ENCODE results near the gene FOXP2. TPM values are rescaled to one million over a fixed set of nuclear protein-coding genes. Genes with fewer than 3 reads are reported as not detected.

The FOXP2 gene
- total and polyA plus RNA-seq, 2 donors (not counting 1 experiment from before 2014, with no cell fraction given), result not detected

- no CpG with 5 or more reads among the region's 2 CpGs for WGBS (ENCODE audit: insufficient coverage)
- no peak overlapping the region for H3K27ac Mint-ChIP-seq
- intact Hi-C loops (cut with micrococcal nuclease), result no loop called here
These were observed 67.4 kb downstream of the FOXP2 start for GRCh38 chr7:114481999-114482398.

GRCh38 chr7:114484226-114484625 is 69.6 kb downstream of the FOXP2 start:
- Histone ChIP-seq H3K36me3 (replicated peaks in 1 of 2; ENCODE audit: control extremely low read depth in 1 of 2, control insufficient read depth in 1 of 2, extremely low read depth in 1 of 2, insufficient read depth in 2 of 2, low read length in 1 of 2) (no peaks in the 10 kb centered on the region), H3K79me2 (ENCODE audit: control insufficient read depth, insufficient read depth, low read length) (no peaks in the 10 kb centered on the region), H3K9me3 (ENCODE audit: control extremely low read depth in 1 of 3, control insufficient read depth in 2 of 3, insufficient read depth in 1 of 3, low read length in 2 of 3) (peaks cover 0 to 9% (median 0%) of the 10 kb centered on the region in 3 donors), H3K4me1 (ENCODE audit: control insufficient read depth in 2 of 2, insufficient read depth in 2 of 2, low read length in 2 of 2) (no peaks in the 10 kb centered on the region), H3K4me2 (replicated peaks; ENCODE audit: low read depth, low read length, poor library complexity, severe bottlenecking) (no peak overlapping the region), H4K20me1 (ENCODE audit: control insufficient read depth, insufficient read depth, low read length, poor library complexity, severe bottlenecking) (no peaks in the 10 kb centered on the region), H2AFZ (ENCODE audit: insufficient read depth, low read depth, low read length, poor library complexity, severe bottlenecking) (no peak overlapping the region), H3K4me3 (ENCODE audit: control extremely low read depth in 1 of 5, extremely low read depth in 1 of 5, insufficient read depth in 1 of 5, low read depth in 2 of 5, low read length in 4 of 5) (no peak overlapping the region), H3K27ac (ENCODE audit: low read length in 2 of 2) (no peak overlapping the region), H3K9ac (ENCODE audit: low read length) (no peak overlapping the region), H3K27me3 (replicated peaks in 1 of 4; ENCODE audit: control extremely low read depth in 1 of 4, control insufficient read depth in 3 of 4, insufficient read depth in 4 of 4, low read length in 3 of 4) (no peaks in the 10 kb centered on the region)
- POLR2A ChIA-PET, result no interaction called here
- intact Hi-C loops (cut with micrococcal nuclease), result no loop called here
- DNase-seq (no peak), ATAC-seq (ENCODE audit: low read depth) (no peak)
- no peak overlapping the region for H3K4me3 Mint-ChIP-seq
- no peak for TF ChIP-seq CTCF (IDR thresholded peaks at IDR 0.05)
- TF ChIP-seq EZH2 (IDR thresholded peaks at IDR 0.05; ENCODE audit: borderline replicate concordance, insufficient read depth, low read depth, low read length, poor library complexity, severe bottlenecking), result no peak
- no peaks in the 10 kb centered on the region for H3K27me3 Mint-ChIP-seq
- H3K4me1 Mint-ChIP-seq, result no peaks in the 10 kb centered on the region
- no CpG with 5 or more reads among the region's 2 CpGs for WGBS (ENCODE audit: insufficient coverage)
- no peaks in the 10 kb centered on the region for H3K9me3 Mint-ChIP-seq (ENCODE audit: insufficient read depth)
- no peak overlapping the region for H3K27ac Mint-ChIP-seq
- CTCF ChIA-PET, result no interaction called here

More at GRCh38 chr7:114481999-114482398, 67.4 kb downstream of the FOXP2 start:
- Mint-ChIP-seq H3K4me3 (no peak overlapping the region), H3K27me3 (no peaks in the 10 kb centered on the region), H3K4me1 (no peaks in the 10 kb centered on the region), H3K9me3 (ENCODE audit: insufficient read depth) (no peaks in the 10 kb centered on the region)
- Histone ChIP-seq H4K20me1 (ENCODE audit: control insufficient read depth, insufficient read depth, low read length, poor library complexity, severe bottlenecking) (no peaks in the 10 kb centered on the region), H2AFZ (ENCODE audit: insufficient read depth, low read depth, low read length, poor library complexity, severe bottlenecking) (no peak overlapping the region), H3K4me1 (ENCODE audit: control insufficient read depth in 2 of 2, insufficient read depth in 2 of 2, low read length in 2 of 2) (no peaks in the 10 kb centered on the region), H3K4me3 (ENCODE audit: control extremely low read depth in 1 of 5, extremely low read depth in 1 of 5, insufficient read depth in 1 of 5, low read depth in 2 of 5, low read length in 4 of 5) (no peak overlapping the region), H3K36me3 (replicated peaks in 1 of 2; ENCODE audit: control extremely low read depth in 1 of 2, control insufficient read depth in 1 of 2, extremely low read depth in 1 of 2, insufficient read depth in 2 of 2, low read length in 1 of 2) (no peaks in the 10 kb centered on the region), H3K27ac (ENCODE audit: low read length in 2 of 2) (no peak overlapping the region), H3K9me3 (ENCODE audit: control extremely low read depth in 1 of 3, control insufficient read depth in 2 of 3, insufficient read depth in 1 of 3, low read length in 2 of 3) (peaks cover 0 to 5% (median 0%) of the 10 kb centered on the region in 3 donors), H3K4me2 (replicated peaks; ENCODE audit: low read depth, low read length, poor library complexity, severe bottlenecking) (no peak overlapping the region), H3K9ac (ENCODE audit: low read length) (no peak overlapping the region), H3K27me3 (replicated peaks in 1 of 4; ENCODE audit: control extremely low read depth in 1 of 4, control insufficient read depth in 3 of 4, insufficient read depth in 4 of 4, low read length in 3 of 4) (no peaks in the 10 kb centered on the region), H3K79me2 (ENCODE audit: control insufficient read depth, insufficient read depth, low read length) (no peaks in the 10 kb centered on the region)
- ChIA-PET POLR2A (no interaction called here), CTCF (no interaction called here)
- no peak for TF ChIP-seq CTCF (IDR thresholded peaks at IDR 0.05)
- TF ChIP-seq EZH2 (IDR thresholded peaks at IDR 0.05; ENCODE audit: borderline replicate concordance, insufficient read depth, low read depth, low read length, poor library complexity, severe bottlenecking), result no peak
- ATAC-seq (ENCODE audit: low read depth) (no peak), DNase-seq (no peak)

Measured in B cell (primary cell).